SIG-M5 treated with dmso at 0.1 percent for 504 hours (cell line): ENCODE data around the gene C1orf159.
"Not testable (repeated sequence)": the region's sequence is repeated elsewhere in the genome, so short reads cannot be mapped to it uniquely, and the experiment has no call there.

Experiments
- DNase-seq: peaks from one replicate; lab custom pipeline; 2025; ENCODE audit not compliant: unreplicated experiment; lab: John Stamatoyannopoulos, UW

C1orf159 gene

GRCh38 chr1:1069711-1070676 lies 45.9 kb downstream of the C1orf159 start:
- no peak for DNase-seq

DNA sequence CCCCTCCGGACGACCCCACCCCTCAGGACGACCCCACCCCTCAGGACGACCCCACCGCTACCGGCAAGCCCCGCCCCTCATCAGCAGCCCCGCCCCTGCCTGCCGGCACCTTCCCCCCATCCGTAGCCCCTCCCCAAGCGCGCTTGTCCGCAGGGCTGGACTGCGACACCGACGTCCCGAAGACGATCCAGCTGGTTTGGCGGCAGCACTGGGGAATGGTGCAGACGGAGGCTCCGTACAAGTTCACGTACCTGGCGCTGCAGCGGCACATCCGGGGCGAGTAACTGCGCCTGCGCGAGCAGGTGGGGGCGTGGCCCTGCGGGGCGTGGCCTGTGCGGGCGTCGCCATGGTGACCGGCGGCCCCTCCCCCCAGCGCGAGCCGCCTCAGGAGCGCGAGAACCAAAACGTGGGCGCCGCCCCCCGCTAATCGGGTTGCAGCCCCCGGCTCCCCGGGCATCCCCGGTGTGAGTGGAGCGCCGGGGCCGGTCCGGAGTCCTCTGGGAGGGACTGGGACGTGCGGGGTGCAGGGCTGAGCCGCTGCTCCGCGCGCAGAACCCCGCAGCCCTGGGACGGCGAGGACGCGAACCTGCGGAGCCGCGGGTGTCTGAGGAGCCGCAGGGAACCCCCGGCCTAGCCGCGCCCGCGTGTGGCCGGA lies 46.7 kb downstream of the C1orf159 start:
- peak; percentile 55 for DNase-seq

- peak; percentile 32 for DNase-seq
Observed at GRCh38 chr1:1068517-1069055, 47.3 kb downstream of the C1orf159 start.

- DNase-seq: no peak
Observed at GRCh38 chr1:1067860-1068516, 47.9 kb downstream of the C1orf159 start.

DNA sequence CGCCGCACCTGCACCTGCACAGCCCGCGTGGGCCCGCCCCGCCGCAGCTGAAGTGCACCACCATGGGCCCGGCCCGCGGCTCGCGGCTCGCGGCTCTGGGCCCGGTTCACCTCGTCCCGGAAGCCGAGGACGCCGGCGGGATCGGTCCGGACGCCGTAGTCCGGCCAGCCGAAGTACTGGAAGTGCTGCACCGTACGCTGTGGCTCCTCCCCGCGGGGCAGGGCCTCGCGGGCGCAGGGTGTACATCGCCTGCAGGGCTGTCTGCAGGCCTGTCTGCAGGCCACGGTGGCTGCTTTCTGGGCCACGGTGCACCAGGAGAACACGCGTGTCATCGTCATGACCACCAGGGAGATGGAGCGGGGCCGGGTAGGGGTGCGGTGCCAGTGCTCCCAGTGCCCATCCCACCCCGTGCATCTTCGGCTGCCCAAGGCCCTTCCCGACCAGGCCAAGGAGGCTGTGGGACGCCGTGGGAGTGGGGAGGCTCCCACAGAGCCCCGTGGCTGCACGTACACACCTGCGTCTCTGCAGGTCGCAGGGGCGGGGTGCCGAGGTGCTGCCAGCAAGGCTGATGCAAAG lies 48.5 kb downstream of the C1orf159 start:
- no peak for DNase-seq

DNA sequence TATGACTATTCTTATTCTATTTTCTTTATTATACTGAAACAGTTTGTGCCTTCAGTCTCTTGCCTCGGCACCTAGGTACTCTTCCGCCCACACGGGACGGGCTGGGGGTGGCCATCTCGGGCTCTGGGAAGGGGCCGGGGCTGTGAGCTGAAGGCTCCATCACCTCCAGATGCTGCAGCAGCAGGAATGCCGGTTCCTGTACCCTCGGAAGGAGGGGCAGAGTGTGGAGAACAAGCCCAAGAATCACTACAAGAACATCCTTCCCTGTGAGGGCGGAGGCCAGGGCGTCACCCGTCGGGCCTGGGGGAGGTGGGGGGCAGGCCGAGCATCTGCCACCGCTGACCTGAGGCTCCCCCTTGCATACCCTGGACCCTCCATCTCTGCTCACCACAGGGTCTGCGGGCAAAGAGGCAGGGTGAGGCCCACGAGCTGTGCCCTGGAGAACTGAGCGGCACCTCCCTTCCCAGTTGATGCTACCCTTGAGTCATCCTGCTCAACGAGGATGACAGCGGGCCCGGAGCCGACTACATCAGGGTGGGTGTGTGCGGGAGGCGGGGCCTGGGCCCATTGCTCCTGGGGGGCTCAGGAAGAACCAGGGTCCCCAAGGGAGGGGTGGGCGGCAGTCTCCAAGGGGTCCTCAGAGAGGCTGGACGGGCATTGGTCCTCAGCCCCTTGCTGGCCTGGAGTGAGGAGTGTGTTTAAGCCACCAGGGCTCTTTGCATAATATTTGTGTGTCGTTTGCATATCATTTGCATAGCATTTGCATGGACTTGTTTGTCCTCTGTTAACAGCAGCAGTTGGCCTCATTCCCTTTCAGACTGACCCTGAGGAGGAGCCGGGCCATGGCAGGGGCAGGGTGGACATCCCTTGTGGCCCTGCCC lies 49.2 kb downstream of the C1orf159 start:
- no peak for DNase-seq

GRCh38 chr1:1065940-1066304 lies 50.0 kb downstream of the C1orf159 start:
- DNase-seq: not testable (repeated sequence)

GRCh38 chr1:1065265-1065939 lies 50.5 kb downstream of the C1orf159 start:
- DNase-seq: no peak

DNA sequence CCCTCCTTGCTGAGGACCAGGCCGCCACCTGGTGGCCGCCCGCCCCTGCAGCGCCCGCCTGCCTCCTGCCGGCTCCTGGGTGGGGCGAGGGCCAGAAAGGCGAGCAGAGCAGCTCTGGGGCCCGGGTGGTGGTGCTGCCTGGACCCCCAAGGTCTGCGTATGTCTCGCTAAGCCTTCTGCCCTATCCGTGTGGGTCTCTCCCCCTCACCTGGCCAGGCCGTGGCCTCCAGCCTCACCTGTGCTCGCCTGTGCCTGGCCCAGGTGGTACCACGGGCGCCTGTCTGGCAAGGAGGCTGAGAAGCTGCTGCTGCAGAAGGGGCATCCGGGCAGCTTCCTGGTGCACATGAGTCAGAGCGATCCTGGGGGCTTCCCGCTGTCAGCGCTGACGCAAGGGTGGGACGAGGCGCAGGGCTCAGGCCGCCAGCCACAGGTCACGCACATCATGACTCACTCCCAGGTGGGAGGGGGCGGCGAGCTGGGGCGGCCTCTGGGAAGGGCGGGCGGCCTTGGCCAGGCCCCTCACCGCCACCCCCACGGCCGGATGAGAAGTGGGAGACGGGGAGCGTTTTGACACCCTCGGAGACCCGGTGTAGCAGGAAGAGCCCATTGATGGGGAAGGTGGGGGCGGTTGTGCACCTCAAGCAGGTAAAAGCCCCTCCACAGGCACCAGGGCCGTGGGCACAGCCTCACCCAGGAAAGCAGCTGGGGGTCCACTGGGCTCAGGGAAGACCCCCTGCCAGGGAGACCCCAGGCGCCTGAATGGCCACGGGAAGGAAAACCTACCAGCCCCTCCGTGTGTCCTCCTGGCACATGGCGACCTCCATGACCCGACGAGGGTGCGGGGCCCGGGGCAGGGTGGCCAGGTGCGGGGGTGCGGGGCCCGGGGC lies 51.7 kb downstream of the C1orf159 start:
- peak; percentile 66 for DNase-seq

GRCh38 chr1:1063261-1063944 lies 52.5 kb downstream of the C1orf159 start:
- DNase-seq: no peak

DNA sequence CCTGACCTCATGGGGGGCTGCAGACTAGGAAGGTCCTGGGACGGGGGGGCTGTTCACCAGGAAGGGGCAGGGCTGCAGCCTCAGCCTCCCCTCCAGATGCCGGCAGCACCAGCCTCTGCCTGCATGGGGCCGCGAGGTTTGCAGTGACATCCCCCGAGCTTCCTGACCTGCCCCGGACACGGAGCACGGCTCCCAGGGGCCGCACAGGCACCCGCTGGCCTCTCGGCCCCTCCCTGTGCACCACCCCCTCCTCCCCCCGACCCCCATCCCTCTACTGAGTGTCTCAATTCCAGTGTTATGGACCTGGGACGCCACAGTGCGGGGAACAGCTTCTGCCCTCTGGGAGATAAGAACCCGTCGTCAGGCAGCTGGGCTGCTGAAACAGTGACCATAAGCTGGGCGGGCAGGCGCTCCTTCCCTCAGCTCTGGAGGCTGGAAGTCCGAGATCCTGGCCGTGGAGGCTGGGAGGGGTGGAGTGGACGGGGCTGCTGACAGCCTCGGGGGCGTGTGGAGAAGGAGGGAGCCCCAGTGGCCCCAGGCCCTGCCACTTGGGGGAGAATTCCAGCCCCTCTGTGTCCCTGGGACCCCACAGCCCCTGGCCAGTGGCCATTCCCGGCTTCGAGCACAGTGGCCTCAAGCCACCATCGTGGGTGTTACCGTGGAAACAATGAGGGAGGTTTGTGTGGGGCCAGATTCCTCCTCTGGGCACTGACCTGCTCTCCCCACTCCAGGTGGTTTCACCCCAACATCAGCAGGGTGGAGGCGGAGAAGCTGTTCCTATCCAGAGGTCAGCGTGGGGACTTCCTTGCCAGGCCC lies 53.3 kb downstream of the C1orf159 start:
- DNase-seq: no peak

DNA sequence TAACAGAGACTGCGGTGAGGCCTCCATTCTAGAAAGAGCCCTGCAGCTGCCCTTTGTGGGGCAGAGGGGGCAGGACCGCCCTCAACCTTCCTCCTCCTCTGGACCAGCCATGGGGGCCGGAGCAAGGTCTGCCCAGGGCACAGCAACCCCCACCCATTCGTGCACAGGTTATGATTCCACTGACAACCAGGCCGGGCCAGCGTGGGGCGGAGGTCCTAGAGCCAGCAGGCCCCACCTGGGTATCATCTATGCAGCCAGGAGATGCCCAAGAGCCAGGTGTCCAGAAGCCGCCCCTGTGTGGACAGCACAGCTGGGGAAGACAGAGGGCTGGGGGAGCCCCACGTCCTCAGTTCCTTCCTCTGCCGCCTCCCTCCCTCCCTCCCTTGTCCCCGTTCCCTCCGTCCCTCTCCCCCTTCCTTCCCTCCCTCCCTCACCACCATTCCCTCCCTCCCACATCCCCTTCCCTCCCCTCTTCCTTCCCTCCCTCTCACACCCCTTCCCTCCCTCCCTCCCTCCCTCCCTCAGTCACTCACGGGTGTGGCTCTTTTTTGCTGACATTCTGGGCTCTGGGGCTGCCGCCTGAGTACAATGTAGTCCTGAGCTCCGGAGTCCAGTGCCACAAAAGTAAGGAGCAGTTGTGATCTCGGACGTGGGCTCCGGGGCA lies 54.1 kb downstream of the C1orf159 start:
- no peak for DNase-seq

DNA sequence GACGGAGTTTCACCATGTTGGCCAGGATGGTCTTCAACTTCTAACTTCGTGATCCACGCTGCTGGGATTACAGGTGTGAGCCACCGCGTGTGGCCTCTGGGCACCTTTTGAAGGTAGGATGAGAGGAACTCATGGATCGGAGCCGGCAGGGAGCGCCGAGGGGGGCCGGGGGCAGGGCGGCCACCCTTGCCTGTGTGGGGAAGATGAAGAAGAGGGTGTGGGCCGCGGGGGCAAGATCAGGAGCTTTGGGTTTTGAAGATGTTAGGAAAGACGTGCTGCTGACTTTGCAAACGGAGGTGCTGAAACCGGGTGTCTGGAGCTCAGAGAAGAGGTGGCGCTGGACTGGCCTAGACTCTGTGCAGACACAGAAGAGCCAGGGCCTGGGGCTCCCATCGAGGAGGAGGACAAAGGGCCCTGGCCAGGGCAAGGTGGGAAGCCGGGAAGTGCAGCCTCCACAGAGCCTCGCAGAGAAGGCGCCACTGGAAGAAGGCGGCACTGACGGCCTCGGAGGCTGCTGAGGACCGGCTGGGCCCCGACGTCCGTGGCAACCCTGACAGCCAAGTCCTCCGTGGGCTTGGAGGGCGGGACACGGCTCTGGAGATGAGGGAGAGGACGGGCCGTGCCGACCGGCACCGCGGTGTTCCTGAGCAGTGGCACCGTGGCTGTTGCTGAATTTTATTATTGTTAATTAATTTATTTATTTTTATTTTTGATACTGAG lies 55.4 kb downstream of the C1orf159 start:
- DNase-seq: no peak

DNA sequence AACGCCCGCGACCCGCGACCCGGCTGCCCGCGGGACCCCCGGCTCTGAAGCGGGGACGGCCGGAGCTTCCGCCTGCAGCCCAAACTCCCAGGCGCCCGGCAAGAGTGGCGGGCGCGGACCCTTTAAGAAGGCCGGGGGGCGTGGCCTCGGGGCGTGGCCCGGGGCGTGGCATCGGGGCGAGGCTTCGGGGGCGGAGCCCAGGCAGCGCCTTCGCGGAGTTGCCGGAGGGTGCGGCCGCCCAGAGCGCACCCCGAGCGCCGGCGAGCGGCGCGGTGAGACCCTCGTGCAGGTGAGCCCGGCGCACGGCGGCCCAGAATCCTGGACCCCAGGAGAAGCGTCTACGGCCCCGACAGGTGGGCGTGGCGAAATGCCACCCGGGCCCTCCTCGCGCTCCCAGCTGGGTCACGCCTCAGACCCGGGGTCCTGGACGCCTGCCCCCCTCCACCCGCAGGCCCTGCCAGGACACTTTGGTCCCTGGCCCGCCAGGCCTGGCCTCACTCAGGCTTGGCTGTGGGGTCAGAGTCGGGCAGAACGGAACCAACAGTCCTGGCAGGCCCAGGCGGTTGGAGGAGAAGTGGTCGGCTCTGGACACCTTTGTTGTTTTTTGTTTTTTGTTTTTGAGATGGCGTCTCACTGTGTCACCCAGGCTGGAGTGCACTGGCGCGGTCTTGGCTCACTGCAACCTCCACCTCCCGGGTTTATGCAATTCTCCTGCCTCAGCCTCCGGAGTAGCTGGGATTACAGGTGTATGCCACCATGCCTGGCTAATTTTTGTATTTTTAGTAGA lies 56.2 kb downstream of the C1orf159 start:
- peak; percentile 70 for DNase-seq

- DNase-seq: no peak
Observed at GRCh38 chr1:1058921-1059493, 56.9 kb downstream of the C1orf159 start.
